SIG-M5 treated with dmso at 0.1 percent for 504 hours (cell line): ENCODE data around the gene BABAM2.
A peak's percentile ranks its signal among the peaks of the same experiment; 100 is the strongest.

ENCODE experiments used
- DNase-seq: peaks from one replicate; lab custom pipeline; 2025; ENCODE audit not compliant: unreplicated experiment; lab: John Stamatoyannopoulos, UW

BABAM2 gene

DNA sequence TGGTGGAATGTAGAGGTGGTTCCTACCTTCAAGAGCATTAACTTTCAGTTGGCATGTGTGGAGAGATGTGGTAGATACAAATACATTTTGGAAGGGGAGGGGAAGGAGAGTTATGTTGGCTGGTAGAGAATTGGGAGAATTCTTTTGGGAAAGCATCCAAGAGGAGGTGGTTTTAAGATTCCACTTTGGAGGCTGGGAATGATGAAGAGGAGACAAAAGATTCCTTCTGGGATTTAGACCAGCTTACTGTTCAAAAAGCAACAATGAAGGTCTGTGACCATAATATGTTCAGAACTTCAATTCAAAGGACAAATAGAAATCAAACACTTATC lies 381.4 kb downstream of the BABAM2 start:
- no peak for DNase-seq

DNA sequence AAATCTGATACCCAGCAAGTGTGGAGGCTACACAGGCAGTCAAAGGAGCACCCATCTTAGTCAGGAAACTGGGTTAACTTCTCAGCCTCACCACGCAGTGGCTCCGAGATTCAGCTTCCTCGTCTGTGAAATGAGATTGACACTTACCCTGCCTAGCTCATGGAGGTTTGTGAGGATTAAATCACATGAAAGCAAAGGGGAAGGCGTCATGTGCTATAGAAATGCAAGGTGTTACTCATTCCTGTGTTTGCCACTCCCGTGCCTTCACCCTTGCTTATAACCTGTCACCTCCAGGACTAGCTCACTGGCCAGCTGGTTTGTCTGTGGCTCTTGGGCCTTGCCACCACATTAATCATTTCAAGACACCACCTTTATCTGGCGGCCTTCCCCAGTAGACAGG lies 383.2 kb downstream of the BABAM2 start:
- DNase-seq: no peak

- DNase-seq: peak; percentile 84
Measured at GRCh38 chr2:28274911-28275685, 384.6 kb downstream of the BABAM2 start.

DNA sequence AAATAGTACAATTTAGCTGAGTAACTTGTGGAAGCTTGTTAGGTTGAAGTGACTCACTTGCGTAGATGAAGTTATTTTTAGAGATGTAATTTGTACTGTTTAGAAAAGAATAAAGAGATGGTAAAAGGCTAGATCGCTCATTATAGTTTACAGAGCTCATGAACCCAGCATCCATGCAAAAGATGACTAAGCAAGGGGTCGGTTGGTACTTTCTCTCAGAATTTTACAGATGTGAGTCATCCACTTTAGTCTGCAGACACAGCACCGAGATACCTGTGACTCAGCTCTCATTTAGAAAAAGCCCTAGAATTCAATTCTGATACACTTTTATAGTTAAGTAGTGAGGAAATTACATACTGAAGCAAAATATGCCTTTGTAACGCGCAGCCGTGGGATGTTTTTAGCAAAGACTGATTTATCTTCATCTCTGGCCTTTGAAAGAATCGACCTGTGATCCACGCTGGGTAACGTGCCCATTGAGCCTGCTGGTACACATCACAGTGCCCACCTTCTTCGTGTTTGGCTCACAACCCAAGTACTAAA lies 385.6 kb downstream of the BABAM2 start:
- peak; percentile 55 for DNase-seq

DNA sequence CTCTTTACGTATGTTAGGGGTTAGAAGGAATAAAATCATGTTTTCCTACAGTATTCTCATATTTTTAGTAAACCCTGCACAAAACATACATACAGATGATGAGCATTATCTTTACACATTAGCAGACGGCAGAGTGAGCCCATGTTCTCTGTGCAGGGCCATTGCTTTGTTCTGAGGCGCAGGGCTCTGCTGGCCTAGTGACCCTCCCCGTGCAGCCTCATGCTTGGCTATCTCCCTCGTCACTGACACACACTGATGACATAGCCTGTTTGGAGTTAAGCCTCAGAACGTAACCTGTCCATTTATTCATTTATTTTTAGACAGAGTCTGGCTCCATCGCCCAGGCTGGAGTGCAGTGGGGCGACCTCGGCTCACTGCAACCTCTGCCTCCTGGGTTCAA lies 386.3 kb downstream of the BABAM2 start:
- DNase-seq: no peak

- DNase-seq: no peak
Measured at GRCh38 chr2:28277466-28277865, 386.9 kb downstream of the BABAM2 start.

DNA sequence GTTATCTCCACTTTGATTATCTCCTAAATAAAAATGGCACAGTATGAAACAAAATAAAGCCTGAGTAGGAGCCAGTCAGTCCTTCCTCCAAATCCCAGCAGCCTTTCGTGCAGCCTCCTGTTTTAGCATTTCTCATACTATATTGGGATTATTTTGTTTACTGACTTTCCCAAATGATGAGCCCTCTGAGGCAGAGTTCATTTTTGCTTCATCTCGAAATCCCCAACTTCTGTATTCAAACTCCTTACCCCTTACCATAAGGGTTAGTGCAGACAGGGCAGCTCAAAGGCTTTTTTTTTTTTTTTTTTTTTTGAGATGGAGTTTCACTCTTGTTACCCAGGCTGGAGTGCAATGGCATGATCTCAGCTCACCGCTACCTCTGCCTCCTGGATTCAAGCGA lies 388.8 kb downstream of the BABAM2 start:
- no peak for DNase-seq

- no peak for DNase-seq
Measured at GRCh38 chr2:28280619-28281018, 390.1 kb downstream of the BABAM2 start.

DNA sequence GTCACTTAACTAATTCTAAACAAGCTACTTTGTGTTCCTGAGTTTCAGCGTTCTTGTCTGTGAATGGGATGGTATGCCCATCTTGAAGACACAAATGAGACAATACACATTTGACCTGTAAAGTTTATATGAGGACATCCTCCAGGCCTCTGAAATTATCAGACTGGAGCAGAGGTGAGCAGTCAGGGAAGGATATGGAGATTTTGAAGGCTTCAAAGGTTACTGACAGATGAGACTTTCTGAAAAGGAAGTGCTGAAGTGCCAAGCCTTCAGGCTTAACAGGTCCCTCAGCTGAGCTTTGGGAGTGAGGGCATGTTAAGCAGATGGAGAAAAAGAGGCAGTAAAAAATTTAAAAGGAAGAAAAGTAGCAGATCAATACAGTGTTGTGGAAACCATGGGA lies 391.2 kb downstream of the BABAM2 start:
- no peak for DNase-seq

- no peak for DNase-seq
Measured at GRCh38 chr2:28282248-28282647, 391.7 kb downstream of the BABAM2 start.

- no peak for DNase-seq
Measured at GRCh38 chr2:28282861-28283646, 392.5 kb downstream of the BABAM2 start.

DNA sequence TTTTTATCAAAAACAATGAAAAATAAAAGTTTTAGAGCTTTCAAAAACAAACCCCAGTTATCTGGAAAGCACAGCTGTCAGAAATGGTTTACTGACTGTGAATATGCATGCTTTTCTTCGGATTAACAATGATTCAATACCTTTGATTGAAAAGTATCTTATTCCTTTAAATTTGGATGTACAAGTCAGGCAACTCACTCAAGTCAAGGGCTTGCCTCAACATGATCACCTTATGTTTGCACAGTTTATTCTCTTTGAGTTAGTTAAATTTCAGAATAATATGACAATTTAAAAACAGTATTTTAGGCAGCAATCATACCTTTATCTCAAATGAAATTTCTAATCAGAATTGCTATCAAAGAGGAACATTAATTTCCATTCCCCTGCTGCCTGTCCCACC lies 393.3 kb downstream of the BABAM2 start:
- DNase-seq: no peak

DNA sequence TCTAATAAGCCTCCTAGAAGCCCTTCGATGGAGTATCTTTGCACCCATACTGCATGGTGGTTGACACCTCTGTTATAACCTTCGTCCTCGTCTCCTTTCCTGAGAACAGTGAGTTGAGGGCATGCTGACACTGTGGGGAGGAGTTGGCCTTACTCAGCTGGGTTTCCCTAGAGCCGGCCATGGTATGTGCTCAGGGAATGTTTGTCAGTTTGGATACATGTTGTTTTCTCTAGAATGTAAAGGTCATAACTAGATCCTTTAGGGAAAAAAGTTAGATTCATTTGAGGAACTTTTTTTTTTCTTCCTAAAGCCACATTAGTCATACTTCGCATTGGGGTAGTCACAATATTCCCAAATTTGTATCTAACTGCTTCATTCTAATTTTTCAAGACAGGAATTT lies 396.1 kb downstream of the BABAM2 start:
- DNase-seq: no peak

GRCh38 chr2:28287256-28287915 lies 396.9 kb downstream of the BABAM2 start:
- peak; percentile 20 for DNase-seq

- DNase-seq: no peak
Measured at GRCh38 chr2:28288620-28289019, 398.1 kb downstream of the BABAM2 start.

- DNase-seq: no peak
Measured at GRCh38 chr2:28291811-28292440, 401.4 kb downstream of the BABAM2 start.

DNA sequence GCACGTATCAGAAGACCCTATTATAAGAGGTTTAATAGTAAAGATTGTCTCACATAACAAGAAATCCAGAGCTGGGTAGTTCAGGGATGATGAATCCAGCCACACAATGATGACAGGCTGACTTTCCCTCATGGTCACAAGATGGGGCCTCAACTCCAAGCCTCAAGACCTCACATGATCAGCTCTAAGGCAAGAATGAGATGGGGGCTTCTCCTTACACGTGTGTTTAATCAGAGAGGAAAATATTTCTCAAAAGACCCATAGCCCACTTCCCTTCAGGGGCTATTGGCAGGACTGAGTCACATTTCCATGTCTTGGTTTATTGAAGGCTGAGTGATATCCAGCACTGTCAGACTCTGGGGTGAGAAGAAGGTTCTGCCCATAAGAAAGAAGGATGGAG lies 402.0 kb downstream of the BABAM2 start:
- DNase-seq: no peak

GRCh38 chr2:28293416-28293815 lies 402.9 kb downstream of the BABAM2 start:
- no peak for DNase-seq

DNA sequence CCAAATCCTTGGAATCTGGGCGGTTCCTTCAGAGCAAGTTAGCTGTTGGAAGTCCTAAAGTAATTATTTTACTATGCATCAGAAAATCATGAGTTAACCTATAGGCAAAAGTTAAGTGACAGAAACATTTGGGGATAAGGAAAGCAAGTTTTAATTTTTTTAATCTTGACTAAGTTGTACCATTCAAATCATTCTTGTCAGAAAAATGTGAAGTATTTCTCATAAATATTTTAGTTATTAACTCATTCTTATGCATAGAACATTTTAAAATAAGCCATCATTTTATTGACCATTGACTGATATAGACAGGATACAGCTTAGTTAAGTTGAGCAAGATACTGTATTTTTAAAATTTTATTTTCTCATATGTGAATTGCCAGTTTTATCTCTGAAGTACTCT lies 403.9 kb downstream of the BABAM2 start:
- DNase-seq: no peak

DNA sequence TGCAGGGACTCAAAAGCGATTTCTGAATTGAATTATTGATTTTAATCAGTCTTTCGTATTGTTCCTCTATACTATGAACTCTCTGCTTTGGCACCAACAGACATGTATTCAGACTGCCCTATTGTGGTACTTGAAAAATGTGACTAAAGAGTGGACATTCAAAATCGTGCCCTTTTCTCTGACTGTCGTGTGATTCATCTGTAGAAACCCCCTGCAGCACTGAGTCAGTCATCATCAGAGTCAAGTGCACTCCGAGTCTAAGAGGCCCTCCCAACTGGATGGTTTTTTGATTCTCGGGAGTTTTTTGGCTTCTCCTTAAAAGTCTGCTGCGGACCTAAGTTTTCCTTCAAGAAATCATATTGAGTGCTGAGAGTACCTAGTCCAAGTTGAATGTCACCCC lies 405.7 kb downstream of the BABAM2 start:
- DNase-seq: no peak

DNA sequence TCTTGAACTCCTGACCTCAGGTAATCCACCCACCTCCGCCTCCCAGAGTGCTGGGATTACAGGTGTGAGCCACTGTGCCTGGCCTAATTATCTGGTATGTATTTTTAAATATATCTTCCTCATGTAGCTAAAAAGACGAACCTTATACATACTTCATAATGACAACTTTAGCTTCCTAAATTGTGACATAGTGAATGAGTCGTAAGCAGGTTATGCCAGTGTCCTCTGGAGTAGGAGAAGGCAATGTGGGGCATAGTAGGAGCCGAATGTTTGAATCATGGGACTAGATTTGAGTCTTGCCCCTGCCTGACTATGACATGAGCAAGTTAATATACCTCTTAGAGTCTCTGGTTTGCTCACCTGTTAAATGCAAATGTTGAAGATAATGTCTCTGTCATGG lies 406.4 kb downstream of the BABAM2 start:
- no peak for DNase-seq
